HG02943 (cell line): ENCODE data around the gene FYN.
"Not testable (repeated sequence)": the region's sequence is repeated elsewhere in the genome, so short reads cannot be mapped to it uniquely, and the experiment has no call there.

ENCODE experiments used
- ATAC-seq: cut with Tn5 transposase; IDR thresholded peaks from one replicate; pipeline ENCODE4 v1.9.1; 2021; ENCODE audit warnings: mild to moderate bottlenecking, low read depth, moderate library complexity; ENCODE audit not compliant: unreplicated experiment

The FYN gene

GRCh38 chr6:111873178-111874024 lies at the start of gene FYN:
Gene FYN (minus strand): TSS chr6:111873452. CDS start chr6:111720051, 153,401 bp downstream.
- peak; percentile 99 for ATAC-seq

- no peak for ATAC-seq
Observed at GRCh38 chr6:111922454-111923297, 49.4 kb upstream of the FYN start.

- ATAC-seq, result no peak
Observed at GRCh38 chr6:111921103-111921502, 47.9 kb upstream of the FYN start.

- no peak for ATAC-seq
Observed at GRCh38 chr6:111920578-111920977, 47.3 kb upstream of the FYN start.

- no peak for ATAC-seq
Observed at GRCh38 chr6:111918825-111919224, 45.6 kb upstream of the FYN start.

GRCh38 chr6:111916747-111917146 lies 43.5 kb upstream of the FYN start:
- no peak for ATAC-seq

- ATAC-seq, result no peak
Observed at GRCh38 chr6:111914617-111915016, 41.4 kb upstream of the FYN start.

- no peak for ATAC-seq
Observed at GRCh38 chr6:111912904-111913303, 39.7 kb upstream of the FYN start.

GRCh38 chr6:111911428-111911827 lies 38.2 kb upstream of the FYN start:
- no peak for ATAC-seq

- no peak for ATAC-seq
Observed at GRCh38 chr6:111909238-111909637, 36.0 kb upstream of the FYN start.

GRCh38 chr6:111908365-111908764 lies 35.1 kb upstream of the FYN start:
- ATAC-seq, result not testable (repeated sequence)

GRCh38 chr6:111900735-111901134 lies 27.5 kb upstream of the FYN start:
- no peak for ATAC-seq

- ATAC-seq, result no peak
Observed at GRCh38 chr6:111899531-111899930, 26.3 kb upstream of the FYN start.

- ATAC-seq, result no peak
Observed at GRCh38 chr6:111898452-111898851, 25.2 kb upstream of the FYN start.

GRCh38 chr6:111894951-111895350 lies 21.7 kb upstream of the FYN start:
- ATAC-seq, result no peak

GRCh38 chr6:111894272-111894671 lies 21.0 kb upstream of the FYN start:
- no peak for ATAC-seq

- ATAC-seq, result no peak
Observed at GRCh38 chr6:111892431-111892830, 19.2 kb upstream of the FYN start.

GRCh38 chr6:111890988-111891387 lies 17.7 kb upstream of the FYN start:
- ATAC-seq, result no peak

GRCh38 chr6:111888928-111889695 lies 15.9 kb upstream of the FYN start:
- no peak for ATAC-seq

- ATAC-seq, result not testable (repeated sequence)
Observed at GRCh38 chr6:111886793-111887192, 13.5 kb upstream of the FYN start.
